HepG2 (cell line): ENCODE data around the gene RAD23A. TPM values are rescaled to one million over a fixed set of nuclear protein-coding genes. Genes with fewer than 3 reads are reported as not detected.

ENCODE experiments used
- AGO2 ChIP-seq: fragments of 200-400 bp; formaldehyde crosslinking; optimal IDR thresholded peaks from 2 replicates; pipeline ENCODE3; 2017; ENCODE audit warnings: mild to moderate bottlenecking, low read depth, low read length, moderate library complexity
- BHLHE40 ChIP-seq: IDR thresholded peaks from 2 replicates; pipeline ENCODE4 v1.6.1; 2011; ENCODE audit warnings: low read length, improper control_type of control experiment
- FOSL2 ChIP-seq: sonication (generic); formaldehyde crosslinking; IDR thresholded peaks from 2 replicates; pipeline ENCODE4 v1.4.0; 2020; ENCODE audit warnings: missing genetic modification reagents
- JUND ChIP-seq: sonication (generic); formaldehyde crosslinking; IDR thresholded peaks from 2 replicates; pipeline ENCODE4 v1.8.0; 2022; ENCODE audit warnings: mild to moderate bottlenecking, missing genetic modification reagents
- MEIS1 ChIP-seq: sonication (generic); formaldehyde crosslinking; IDR thresholded peaks from 2 replicates; pipeline ENCODE4 v1.9.0; 2021; ENCODE audit warnings: mild to moderate bottlenecking, missing genetic modification reagents, moderate library complexity, borderline replicate concordance
- MZF1 ChIP-seq: sonication (generic); formaldehyde crosslinking; IDR thresholded peaks from 2 replicates; pipeline ENCODE4 v1.8.1; 2023; ENCODE audit warnings: mild to moderate bottlenecking, missing genetic modification reagents, borderline replicate concordance
- PAX8 ChIP-seq: sonication (generic); formaldehyde crosslinking; IDR thresholded peaks from 2 replicates; pipeline ENCODE4 v1.8.0; 2022; ENCODE audit warnings: mild to moderate bottlenecking, missing genetic modification reagents, borderline replicate concordance
- RAD21 ChIP-seq: fragments of 450-650 bp; formaldehyde crosslinking; IDR thresholded peaks from 2 replicates; pipeline ENCODE4 v1.5.0; 2020; ENCODE audit warnings: mild to moderate bottlenecking
- RBM39 ChIP-seq: fragments of 200-400 bp; formaldehyde crosslinking; IDR thresholded peaks from one replicate; pipeline ENCODE4 v1.6.1; 2018; ENCODE audit warnings: antibody characterized with exemption, mild to moderate bottlenecking, low read depth, low read length; ENCODE audit not compliant: poor library complexity, severe bottlenecking
- RNF219 ChIP-seq: sonication (generic); formaldehyde crosslinking; IDR thresholded peaks from 2 replicates; pipeline ENCODE4 v1.5.0; 2020; ENCODE audit warnings: mild to moderate bottlenecking, missing genetic modification reagents
- TCF12 ChIP-seq, 2 experiments: fragments of 450-650 bp in 1 of 2; sonication (generic) in 1 of 2; formaldehyde crosslinking in 1 of 2; IDR thresholded peaks; 2 replicates each; pipeline versions ENCODE4 v1.6.1 to v1.8.0; 2017 to 2022; ENCODE audit warnings: antibody characterized with exemption in 1 of 2, mild to moderate bottlenecking in 1 of 2, missing genetic modification reagents in 1 of 2, moderate library complexity in 1 of 2
- TEF ChIP-seq: sonication (generic); formaldehyde crosslinking; IDR thresholded peaks from 2 replicates; pipeline ENCODE4 v1.5.0; 2020; ENCODE audit warnings: missing genetic modification reagents
- TOPORS ChIP-seq: sonication (generic); formaldehyde crosslinking; IDR thresholded peaks from 2 replicates; pipeline ENCODE4 v1.8.0; 2023; ENCODE audit warnings: mild to moderate bottlenecking, missing genetic modification reagents
- ZNF224 ChIP-seq: sonication (generic); formaldehyde crosslinking; IDR thresholded peaks from 2 replicates; pipeline ENCODE4 v1.5.0; 2020; ENCODE audit warnings: mild to moderate bottlenecking, missing genetic modification reagents
- ZNF710 ChIP-seq: sonication (generic); formaldehyde crosslinking; IDR thresholded peaks from 2 replicates; pipeline ENCODE4 v1.5.0; 2020; ENCODE audit warnings: mild to moderate bottlenecking, missing genetic modification reagents, borderline replicate concordance
- ZNF784 ChIP-seq: sonication (generic); formaldehyde crosslinking; IDR thresholded peaks from 2 replicates; pipeline ENCODE4 v1.5.1; 2020; ENCODE audit warnings: missing genetic modification reagents, mild to moderate bottlenecking, borderline replicate concordance
- ZNF788 ChIP-seq: sonication (generic); formaldehyde crosslinking; IDR thresholded peaks from 2 replicates; pipeline ENCODE4 v1.5.0; 2020; ENCODE audit warnings: mild to moderate bottlenecking, missing genetic modification reagents, borderline replicate concordance
- polyA plus RNA-seq, 8 experiments: library from polyadenylated mRNA; depleted of rRNA in 3 of 8; stranded (reverse) in 7 of 8; unstranded in 1 of 8; fragments of >200 nt; fragmentation: Illumina TruSeq in 4 of 8; extraction: Trizol in 4 of 8; gene quantifications; 2 replicates each; pipeline versions ENCODE4 v1.2.1 to v1.2.3, GENCODE V29; 2011 to 2016; ENCODE audit warnings: low read depth in 4 of 8, missing spikeins in 1 of 8, mixed read lengths in 1 of 8; ENCODE audit not compliant: insufficient read depth in 1 of 8
- total RNA-seq, 5 experiments: library from RNA; depleted of rRNA; stranded (reverse); fragments of >200 nt; fragmentation: Illumina TruSeq; extraction: Trizol; gene quantifications; 2 replicates each; pipeline ENCODE4 v1.2.3, GENCODE V29; 2016; ENCODE audit warnings: low read depth in 1 of 5
- TF ChIP-seq, protein P1 (sequence below): sonication (generic); formaldehyde crosslinking; conservative IDR thresholded peaks from 2 replicates; pipeline ENCODE4 v1.8.1; 2023; ENCODE audit warnings: missing genetic modification reagents
- TF ChIP-seq, protein P2 (sequence below): sonication (generic); formaldehyde crosslinking; IDR thresholded peaks from 2 replicates; pipeline ENCODE4 v1.4.0; 2020; ENCODE audit warnings: mild to moderate bottlenecking, missing genetic modification reagents

The RAD23A gene
- total and polyA plus RNA-seq, 2 of the 13 experiments (the other 11 are each of a cell fraction or from before 2014, with no cell fraction given), result 42.5 to 54.2 TPM

GRCh38 chr19:12938779-12939601 lies 6.7 kb upstream of the RAD23A start (continued):
- no peak for TF ChIP-seq BHLHE40
- 0 out of 2 replicates have a peak, but pooled peaks have one; percentile 40 for TF ChIP-seq ZNF710 (CRISPR knock-in tag)
- TF ChIP-seq TOPORS (CRISPR knock-in tag), result no peak
- TF ChIP-seq RAD21, result 0 out of 2 replicates have a peak, but pooled peaks have one; percentile 6
- no peak for TF ChIP-seq TCF12 (IDR thresholded peaks at IDR 0.05)
- TF ChIP-seq TCF12 (CRISPR knock-in tag; IDR thresholded peaks at IDR 0.05), result 0 out of 2 replicates have a peak, but pooled peaks have one; percentile 75
- TF ChIP-seq ZNF224 (CRISPR knock-in tag), result 0 out of 2 replicates have a peak, but pooled peaks have one; percentile 43
- 0 out of 2 replicates have a peak, but pooled peaks have one; percentile 0 for TF ChIP-seq ZNF788 (CRISPR knock-in tag)
- 0 out of 2 replicates have a peak, but pooled peaks have one; percentile 3 for TF ChIP-seq FOSL2
- TF ChIP-seq PAX8 (CRISPR knock-in tag), result 0 out of 2 replicates have a peak, but pooled peaks have one; percentile 59
- 0 out of 2 replicates have a peak, but pooled peaks have one; percentile 40 for TF ChIP-seq ZNF784
- peak; percentile 11 for TF ChIP-seq RBM39
- peak; percentile 11; the same call in 1 of the 2 replicates for TF ChIP-seq MEIS1 (CRISPR knock-in tag)
- TF ChIP-seq, protein P1, sequence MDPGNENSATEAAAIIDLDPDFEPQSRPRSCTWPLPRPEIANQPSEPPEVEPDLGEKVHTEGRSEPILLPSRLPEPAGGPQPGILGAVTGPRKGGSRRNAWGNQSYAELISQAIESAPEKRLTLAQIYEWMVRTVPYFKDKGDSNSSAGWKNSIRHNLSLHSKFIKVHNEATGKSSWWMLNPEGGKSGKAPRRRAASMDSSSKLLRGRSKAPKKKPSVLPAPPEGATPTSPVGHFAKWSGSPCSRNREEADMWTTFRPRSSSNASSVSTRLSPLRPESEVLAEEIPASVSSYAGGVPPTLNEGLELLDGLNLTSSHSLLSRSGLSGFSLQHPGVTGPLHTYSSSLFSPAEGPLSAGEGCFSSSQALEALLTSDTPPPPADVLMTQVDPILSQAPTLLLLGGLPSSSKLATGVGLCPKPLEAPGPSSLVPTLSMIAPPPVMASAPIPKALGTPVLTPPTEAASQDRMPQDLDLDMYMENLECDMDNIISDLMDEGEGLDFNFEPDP, result 0 out of 2 replicates have a peak, but pooled peaks have one; percentile 59
- TF ChIP-seq RNF219 (CRISPR knock-in tag), result 0 out of 2 replicates have a peak, but pooled peaks have one; percentile 57
- TF ChIP-seq, protein P2, sequence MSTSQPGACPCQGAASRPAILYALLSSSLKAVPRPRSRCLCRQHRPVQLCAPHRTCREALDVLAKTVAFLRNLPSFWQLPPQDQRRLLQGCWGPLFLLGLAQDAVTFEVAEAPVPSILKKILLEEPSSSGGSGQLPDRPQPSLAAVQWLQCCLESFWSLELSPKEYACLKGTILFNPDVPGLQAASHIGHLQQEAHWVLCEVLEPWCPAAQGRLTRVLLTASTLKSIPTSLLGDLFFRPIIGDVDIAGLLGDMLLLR (CRISPR knock-in tag), result 0 out of 2 replicates have a peak, but pooled peaks have one; percentile 12
- no peak for TF ChIP-seq TEF (CRISPR knock-in tag)
- TF ChIP-seq JUND (CRISPR knock-in tag), result no peak
- TF ChIP-seq MZF1 (CRISPR knock-in tag), result no peak
- peak; percentile 94 for TF ChIP-seq AGO2
